HL-60 (cell line): ENCODE measurements around the gene MAT2A.

Experiments used
- TF ChIP-seq, protein P1 (sequence below): IDR thresholded peaks from one replicate; pipeline ENCODE4 v1.5.1; 2011; ENCODE audit warnings: low read length, control low read depth, inconsistent platforms; ENCODE audit not compliant: insufficient read depth
- TF ChIP-seq, protein P2 (sequence below): IDR thresholded peaks from 2 replicates; pipeline ENCODE4 v1.6.1; 2012; ENCODE audit warnings: low read depth; ENCODE audit not compliant: insufficient replicate concordance

GRCh38 chr2:85523903-85524335 lies 15.0 kb upstream of the MAT2A start:
- TF ChIP-seq, protein P1, sequence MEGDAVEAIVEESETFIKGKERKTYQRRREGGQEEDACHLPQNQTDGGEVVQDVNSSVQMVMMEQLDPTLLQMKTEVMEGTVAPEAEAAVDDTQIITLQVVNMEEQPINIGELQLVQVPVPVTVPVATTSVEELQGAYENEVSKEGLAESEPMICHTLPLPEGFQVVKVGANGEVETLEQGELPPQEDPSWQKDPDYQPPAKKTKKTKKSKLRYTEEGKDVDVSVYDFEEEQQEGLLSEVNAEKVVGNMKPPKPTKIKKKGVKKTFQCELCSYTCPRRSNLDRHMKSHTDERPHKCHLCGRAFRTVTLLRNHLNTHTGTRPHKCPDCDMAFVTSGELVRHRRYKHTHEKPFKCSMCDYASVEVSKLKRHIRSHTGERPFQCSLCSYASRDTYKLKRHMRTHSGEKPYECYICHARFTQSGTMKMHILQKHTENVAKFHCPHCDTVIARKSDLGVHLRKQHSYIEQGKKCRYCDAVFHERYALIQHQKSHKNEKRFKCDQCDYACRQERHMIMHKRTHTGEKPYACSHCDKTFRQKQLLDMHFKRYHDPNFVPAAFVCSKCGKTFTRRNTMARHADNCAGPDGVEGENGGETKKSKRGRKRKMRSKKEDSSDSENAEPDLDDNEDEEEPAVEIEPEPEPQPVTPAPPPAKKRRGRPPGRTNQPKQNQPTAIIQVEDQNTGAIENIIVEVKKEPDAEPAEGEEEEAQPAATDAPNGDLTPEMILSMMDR: no peak
- TF ChIP-seq, protein P2, sequence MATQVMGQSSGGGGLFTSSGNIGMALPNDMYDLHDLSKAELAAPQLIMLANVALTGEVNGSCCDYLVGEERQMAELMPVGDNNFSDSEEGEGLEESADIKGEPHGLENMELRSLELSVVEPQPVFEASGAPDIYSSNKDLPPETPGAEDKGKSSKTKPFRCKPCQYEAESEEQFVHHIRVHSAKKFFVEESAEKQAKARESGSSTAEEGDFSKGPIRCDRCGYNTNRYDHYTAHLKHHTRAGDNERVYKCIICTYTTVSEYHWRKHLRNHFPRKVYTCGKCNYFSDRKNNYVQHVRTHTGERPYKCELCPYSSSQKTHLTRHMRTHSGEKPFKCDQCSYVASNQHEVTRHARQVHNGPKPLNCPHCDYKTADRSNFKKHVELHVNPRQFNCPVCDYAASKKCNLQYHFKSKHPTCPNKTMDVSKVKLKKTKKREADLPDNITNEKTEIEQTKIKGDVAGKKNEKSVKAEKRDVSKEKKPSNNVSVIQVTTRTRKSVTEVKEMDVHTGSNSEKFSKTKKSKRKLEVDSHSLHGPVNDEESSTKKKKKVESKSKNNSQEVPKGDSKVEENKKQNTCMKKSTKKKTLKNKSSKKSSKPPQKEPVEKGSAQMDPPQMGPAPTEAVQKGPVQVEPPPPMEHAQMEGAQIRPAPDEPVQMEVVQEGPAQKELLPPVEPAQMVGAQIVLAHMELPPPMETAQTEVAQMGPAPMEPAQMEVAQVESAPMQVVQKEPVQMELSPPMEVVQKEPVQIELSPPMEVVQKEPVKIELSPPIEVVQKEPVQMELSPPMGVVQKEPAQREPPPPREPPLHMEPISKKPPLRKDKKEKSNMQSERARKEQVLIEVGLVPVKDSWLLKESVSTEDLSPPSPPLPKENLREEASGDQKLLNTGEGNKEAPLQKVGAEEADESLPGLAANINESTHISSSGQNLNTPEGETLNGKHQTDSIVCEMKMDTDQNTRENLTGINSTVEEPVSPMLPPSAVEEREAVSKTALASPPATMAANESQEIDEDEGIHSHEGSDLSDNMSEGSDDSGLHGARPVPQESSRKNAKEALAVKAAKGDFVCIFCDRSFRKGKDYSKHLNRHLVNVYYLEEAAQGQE: no peak
